ENCODE data around the gene SOX6. TPM values are rescaled to one million over a fixed set of nuclear protein-coding genes. Genes with fewer than 3 reads are reported as not detected.

The SOX6 gene
- total RNA-seq, 4 donors from 2014 or later, result 5.7 to 23.8 (median 18.4) TPM

DNA sequence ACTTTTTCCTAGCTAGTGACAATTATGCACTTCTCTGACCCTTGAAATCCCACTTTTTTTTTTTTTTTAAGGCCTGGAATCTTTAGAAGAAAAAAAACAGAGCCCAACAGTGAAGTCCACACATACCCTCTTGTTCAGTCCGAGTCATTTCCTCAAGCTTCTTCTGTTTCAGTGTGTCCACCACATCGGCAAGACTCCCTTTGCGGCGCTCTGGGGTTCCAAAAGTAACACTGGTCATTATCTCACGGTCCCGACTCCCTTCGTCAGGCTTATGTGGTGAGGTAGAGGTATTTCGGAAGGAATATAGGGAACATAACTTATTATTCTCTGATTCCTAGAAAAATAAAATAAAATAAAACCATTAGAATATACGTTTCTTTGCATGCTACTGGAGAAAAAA is 38.0 kb downstream of the SOX6 start:
- H3K4me1 ChIP-seq, result peaks cover 0 to 3% (median 0%) of the 10 kb centered on the region in 4 donors
- H3K27me3 ChIP-seq, result no peaks in the 10 kb centered on the region
- no peaks in the 10 kb centered on the region for H3K36me3 ChIP-seq
- H3K27ac ChIP-seq, result no peak overlapping the region
- TF ChIP-seq CTCF (IDR thresholded peaks at IDR 0.05) (no peak), EP300 (IDR thresholded peaks at IDR 0.05) (no peak), POLR2A (IDR thresholded peaks at IDR 0.05) (no peak)
- H3K9me3 ChIP-seq, result no peaks in the 10 kb centered on the region
- 83 to 86% methylated on average over 9 of the region's 9 CpGs for WGBS, 2 donors
- no peak for DNase-seq (ENCODE audit: low spot score in 2 of 2)
- no peak overlapping the region for H3K4me3 ChIP-seq

- Histone ChIP-seq H3K4me3 (no peak overlapping the region), H3K36me3 (no peaks in the 10 kb centered on the region), H3K4me1 (peaks cover 0 to 3% (median 0%) of the 10 kb centered on the region in 4 donors), H3K27me3 (no peaks in the 10 kb centered on the region), H3K9me3 (no peaks in the 10 kb centered on the region), H3K27ac (no peak overlapping the region)
- TF ChIP-seq CTCF (IDR thresholded peaks at IDR 0.05) (no peak), EP300 (IDR thresholded peaks at IDR 0.05) (no peak)
- 87 to 89% methylated on average over 1 of the region's 1 CpG for WGBS, 2 donors
- DNase-seq (ENCODE audit: low spot score in 2 of 2), result no peak
Observed at GRCh38 chr11:16317712-16318111, 38.6 kb downstream of the SOX6 start.

DNA sequence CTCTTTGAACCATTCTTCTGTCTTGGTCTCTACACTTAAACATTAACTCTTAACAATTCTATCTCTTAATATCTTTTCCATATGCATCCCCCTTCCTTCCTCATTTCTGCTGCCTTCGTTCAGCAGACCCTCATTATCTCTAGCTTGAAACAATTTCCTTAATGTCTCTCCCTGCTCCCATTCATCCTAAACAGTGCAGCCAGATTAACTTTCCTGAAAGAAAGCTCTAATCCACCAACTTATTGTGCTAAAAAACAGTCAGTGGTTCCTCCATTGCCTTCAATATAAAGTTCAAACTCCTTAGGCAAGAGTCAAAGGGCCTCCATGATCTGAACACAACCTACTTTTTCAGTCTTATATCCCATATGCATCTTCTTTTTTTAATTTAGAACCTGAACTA is 42.5 kb downstream of the SOX6 start:
- TF ChIP-seq CTCF (IDR thresholded peaks at IDR 0.05) (no peak), POLR2A (IDR thresholded peaks at IDR 0.05) (no peak), EP300 (IDR thresholded peaks at IDR 0.05) (no peak)
- 64 to 71% methylated on average over 1 of the region's 1 CpG for WGBS, 2 donors
- no peaks in the 10 kb centered on the region for H3K27me3 ChIP-seq
- H3K4me1 ChIP-seq, result peaks cover 0 to 3% (median 0%) of the 10 kb centered on the region in 4 donors
- no peaks in the 10 kb centered on the region for H3K9me3 ChIP-seq
- no peak overlapping the region for H3K4me3 ChIP-seq
- H3K36me3 ChIP-seq, result no peaks in the 10 kb centered on the region
- no peak for DNase-seq (ENCODE audit: low spot score in 2 of 2)
- H3K27ac ChIP-seq, result no peak overlapping the region

GRCh38 chr11:16312233-16312765 is 44.0 kb downstream of the SOX6 start:
- no peaks in the 10 kb centered on the region for H3K27me3 ChIP-seq
- 84 to 91% methylated on average over 3 of the region's 3 CpGs for WGBS, 2 donors
- no peaks in the 10 kb centered on the region for H3K36me3 ChIP-seq
- DNase-seq (ENCODE audit: low spot score in 2 of 2), result no peak
- H3K4me1 ChIP-seq, result no peaks in the 10 kb centered on the region
- no peak overlapping the region for H3K27ac ChIP-seq
- no peak overlapping the region for H3K4me3 ChIP-seq
- no peak for TF ChIP-seq POLR2A (IDR thresholded peaks at IDR 0.05)
- TF ChIP-seq EP300 (IDR thresholded peaks at IDR 0.05), result no peak
- no peak for TF ChIP-seq CTCF (IDR thresholded peaks at IDR 0.05)
- no peaks in the 10 kb centered on the region for H3K9me3 ChIP-seq

DNA sequence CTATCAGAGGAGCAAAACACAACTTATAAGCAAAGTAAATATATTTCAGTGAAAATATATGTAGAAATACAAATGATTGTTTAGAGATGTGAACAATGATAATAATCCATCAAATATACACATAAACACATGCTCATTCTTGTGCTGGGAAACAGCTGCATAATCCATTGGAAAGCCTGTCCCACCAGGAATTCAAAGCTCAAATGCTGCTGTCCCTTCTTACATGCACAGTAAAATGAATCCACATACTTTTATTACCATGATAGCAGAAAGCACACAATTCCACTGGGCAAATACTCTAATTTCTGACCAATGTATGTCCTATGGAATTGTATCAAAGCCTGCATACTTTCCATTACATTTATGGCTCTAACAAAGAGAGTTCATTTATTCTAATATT is 44.5 kb downstream of the SOX6 start:
- no peaks in the 10 kb centered on the region for H3K36me3 ChIP-seq
- no peaks in the 10 kb centered on the region for H3K9me3 ChIP-seq
- H3K27me3 ChIP-seq, result no peaks in the 10 kb centered on the region
- no peak for DNase-seq (ENCODE audit: low spot score in 2 of 2)
- no peak overlapping the region for H3K27ac ChIP-seq
- TF ChIP-seq CTCF (IDR thresholded peaks at IDR 0.05) (no peak), POLR2A (IDR thresholded peaks at IDR 0.05) (no peak), EP300 (IDR thresholded peaks at IDR 0.05) (no peak)
- no peaks in the 10 kb centered on the region for H3K4me1 ChIP-seq
- no peak overlapping the region for H3K4me3 ChIP-seq
